HG03060 (cell line): ENCODE data around the gene WWC1.

Experiments
- ATAC-seq: cut with Tn5 transposase; IDR thresholded peaks from one replicate; pipeline ENCODE4 v1.9.1; 2021; ENCODE audit warnings: low read depth, moderate number of reproducible peaks; ENCODE audit not compliant: unreplicated experiment

The WWC1 gene

DNA sequence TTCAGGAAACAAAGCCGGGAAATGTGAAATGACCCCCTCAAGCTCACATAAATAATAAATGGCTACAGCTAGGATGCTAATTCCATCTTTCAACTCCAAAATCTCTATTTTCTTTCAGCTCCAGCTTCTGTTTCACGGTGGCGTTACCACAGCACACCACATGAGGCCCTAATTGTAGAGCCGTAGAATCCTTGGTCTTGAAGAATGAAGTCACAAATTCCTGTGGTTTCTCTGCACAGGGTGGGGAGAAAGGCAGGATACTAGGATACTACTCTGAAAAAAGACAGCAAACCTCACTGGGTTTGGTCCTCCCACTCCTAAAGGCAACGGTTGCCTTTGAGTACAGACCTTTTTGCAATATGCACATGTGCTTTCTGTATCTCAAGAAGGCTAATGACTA, 180.9 kb downstream of the WWC1 start:
- no peak for ATAC-seq

- no peak for ATAC-seq
These were observed 182.9 kb downstream of the WWC1 start for GRCh38 chr5:168474319-168474718.

GRCh38 chr5:168477060-168477459, 185.6 kb downstream of the WWC1 start:
- no peak for ATAC-seq

DNA sequence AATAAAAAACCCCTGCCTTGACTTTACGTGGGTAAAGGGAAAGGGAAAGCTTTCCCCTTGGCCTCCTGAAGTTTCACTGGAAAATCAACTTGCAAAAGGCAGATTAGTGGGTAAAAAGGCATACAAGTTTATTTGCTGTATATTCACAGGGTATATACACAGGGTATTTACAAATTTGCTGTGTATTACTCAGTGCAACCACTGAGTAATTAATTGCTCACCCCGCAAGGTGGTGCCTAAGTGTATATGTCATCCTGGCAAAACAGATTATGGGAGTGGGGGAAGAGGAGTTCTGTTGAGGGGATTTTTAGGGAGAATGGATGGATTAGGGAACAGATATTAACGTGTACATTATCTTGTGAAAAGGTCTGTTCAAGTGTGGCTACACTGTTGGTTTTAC, 187.7 kb downstream of the WWC1 start:
- no peak for ATAC-seq

DNA sequence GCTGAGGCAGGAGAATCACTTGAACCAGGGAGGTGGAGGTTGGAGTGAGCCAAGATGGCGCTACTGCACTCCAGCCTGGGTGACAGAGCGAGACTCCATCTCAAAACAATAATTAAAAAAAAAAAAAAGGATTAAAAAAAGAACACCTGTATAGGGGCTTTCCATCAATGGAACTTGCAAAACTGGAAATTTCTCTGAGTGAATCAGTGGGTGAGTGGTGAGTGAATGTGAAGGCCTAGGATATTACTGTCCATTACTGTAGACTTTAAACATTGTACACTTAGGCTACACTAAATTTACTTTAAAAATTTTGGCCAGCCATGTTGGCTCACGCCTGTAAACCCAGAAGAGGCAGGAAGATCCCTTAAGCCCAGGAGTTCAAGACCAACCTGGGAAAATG, 189.2 kb downstream of the WWC1 start:
- no peak for ATAC-seq

DNA sequence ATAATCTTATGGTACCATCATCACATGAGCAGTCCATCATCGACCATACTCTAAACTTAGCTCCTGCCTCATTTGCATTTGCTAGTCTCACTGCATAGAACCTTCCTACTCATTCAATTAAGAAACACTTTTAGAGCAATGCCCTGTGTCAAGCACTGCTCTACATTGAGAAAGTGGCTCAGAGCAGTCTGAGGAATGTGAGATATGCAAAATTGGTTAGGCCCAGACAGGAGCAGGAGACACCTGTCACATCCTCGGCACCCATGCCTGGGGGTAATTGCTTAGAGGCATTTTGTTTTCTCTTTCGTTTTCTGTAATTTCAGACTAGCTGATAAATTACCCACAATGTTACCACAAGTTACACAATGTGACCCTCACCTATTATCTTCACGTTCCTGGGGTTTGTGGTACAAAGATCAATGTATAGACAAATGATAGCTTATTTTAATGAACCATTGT, 189.9 kb downstream of the WWC1 start:
- peak; percentile 97 for ATAC-seq

GRCh38 chr5:168482361-168482760, 190.9 kb downstream of the WWC1 start:
- ATAC-seq, result no peak

GRCh38 chr5:168486136-168486879, 194.9 kb downstream of the WWC1 start, which contains the start of gene RARS1:
Gene RARS1, plus strand, starts transcription at chr5:168486471. Its CDS starts 28 bp downstream, at chr5:168486499.
- ATAC-seq, result peak; percentile 39

GRCh38 chr5:168489059-168489458, 197.6 kb downstream of the WWC1 start:
- ATAC-seq, result no peak

DNA sequence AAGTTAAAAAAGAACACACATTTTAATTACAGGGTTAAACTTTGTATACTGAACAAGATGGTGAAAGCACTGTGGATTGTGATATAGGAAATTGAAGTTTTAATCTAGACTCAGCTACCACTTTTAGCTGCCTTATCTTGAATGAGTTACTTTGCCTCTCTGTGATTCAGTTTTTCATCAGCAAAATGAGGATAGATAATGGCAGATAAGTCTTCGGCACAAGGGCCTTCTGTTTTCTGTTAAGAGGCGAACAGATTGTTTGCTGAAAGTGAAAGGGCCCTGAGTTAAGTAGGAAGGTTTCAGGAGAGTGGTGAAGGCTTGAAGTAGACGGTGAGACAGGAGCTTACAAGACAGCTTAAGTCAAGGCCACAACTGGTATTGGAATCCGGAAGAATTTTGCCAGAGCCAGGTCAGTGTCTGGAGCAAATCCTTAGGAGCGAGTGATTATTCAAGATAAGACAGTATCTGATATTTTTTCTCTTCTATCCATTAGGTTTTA, 202.7 kb downstream of the WWC1 start:
- ATAC-seq, result no peak

- no peak for ATAC-seq
These were observed 211.3 kb downstream of the WWC1 start for GRCh38 chr5:168502563-168503237.

DNA sequence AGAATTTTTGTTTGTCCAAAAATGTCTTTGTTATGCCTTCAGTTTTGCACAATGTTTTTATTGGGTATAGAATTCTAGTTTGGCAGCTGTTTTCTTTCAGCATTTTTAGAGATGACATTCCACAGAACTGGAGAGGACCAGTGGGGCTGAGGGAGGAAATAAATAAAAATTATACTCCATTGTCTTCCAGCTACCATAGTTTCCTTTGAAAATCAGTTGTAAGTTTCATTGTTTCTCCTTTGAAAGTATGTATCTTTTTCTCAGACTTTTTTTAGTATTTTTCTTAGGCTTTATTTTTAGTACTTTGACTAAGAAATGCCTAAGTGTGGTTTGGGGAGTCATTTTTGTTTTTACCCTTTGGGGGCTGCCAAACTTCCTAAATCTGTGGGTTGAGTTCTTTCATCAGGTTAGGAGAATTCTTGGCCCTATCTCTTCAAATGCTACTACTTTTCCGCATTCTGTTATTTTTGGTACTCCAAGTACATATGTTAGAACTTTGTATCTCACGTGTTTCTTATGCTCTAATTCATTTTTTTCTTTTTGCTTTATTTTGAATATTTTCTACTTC, 222.5 kb downstream of the WWC1 start:
- ATAC-seq, result no peak
